ENCODE data around the gene LRRC47.

- TF ChIP-seq CTCF (IDR thresholded peaks at IDR 0.05; ENCODE audit: low read length) (no peak), EZH2phosphoT487 (IDR thresholded peaks at IDR 0.05; ENCODE audit: low read length) (no peak), EZH2 (optimal IDR thresholded peaks at IDR 0.05; ENCODE audit: low read depth, low read length) (no peak)
Measured at GRCh38 chr1:3837200-3837599, 40.9 kb upstream of the LRRC47 start.
